ENCODE data around the gene TMEM239. TPM values are rescaled to one million over a fixed set of nuclear protein-coding genes. Genes with fewer than 3 reads are reported as not detected.

The TMEM239 gene
- total RNA-seq, 4 donors from 2014 or later = 2.8 TPM; not detected in 3

DNA sequence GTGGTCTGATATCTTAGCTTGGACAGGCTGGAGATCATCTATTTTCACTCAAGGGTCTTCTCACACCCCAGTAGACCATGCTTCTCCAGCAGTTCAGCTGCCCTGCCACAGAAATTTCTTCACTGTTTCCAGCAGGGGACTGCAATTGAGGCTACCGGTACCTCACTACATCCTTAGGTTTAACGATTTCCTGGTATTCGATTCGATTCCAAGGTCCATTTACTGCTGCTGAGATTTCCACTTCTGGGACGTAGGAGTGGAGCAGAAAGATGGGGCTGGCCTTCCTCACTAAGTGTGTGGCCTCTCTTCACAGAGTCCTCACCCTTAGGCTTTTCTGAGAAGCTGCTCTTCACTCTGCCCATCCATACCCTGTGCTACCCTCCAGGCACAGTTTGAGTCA, 30.5 kb downstream of the TMEM239 start:
- Histone ChIP-seq H3K4me1 (peaks cover 2% of the 10 kb centered on the region), H3K4me3 (no peak overlapping the region), H3K36me3 (no peaks in the 10 kb centered on the region), H3K9me3 (no peaks in the 10 kb centered on the region), H3K27me3 (no peaks in the 10 kb centered on the region), H3K27ac (no peak overlapping the region)
- TF ChIP-seq EP300 (IDR thresholded peaks at IDR 0.05) = no peak
- no peak for TF ChIP-seq POLR2A (IDR thresholded peaks at IDR 0.05)
- TF ChIP-seq, protein P1, sequence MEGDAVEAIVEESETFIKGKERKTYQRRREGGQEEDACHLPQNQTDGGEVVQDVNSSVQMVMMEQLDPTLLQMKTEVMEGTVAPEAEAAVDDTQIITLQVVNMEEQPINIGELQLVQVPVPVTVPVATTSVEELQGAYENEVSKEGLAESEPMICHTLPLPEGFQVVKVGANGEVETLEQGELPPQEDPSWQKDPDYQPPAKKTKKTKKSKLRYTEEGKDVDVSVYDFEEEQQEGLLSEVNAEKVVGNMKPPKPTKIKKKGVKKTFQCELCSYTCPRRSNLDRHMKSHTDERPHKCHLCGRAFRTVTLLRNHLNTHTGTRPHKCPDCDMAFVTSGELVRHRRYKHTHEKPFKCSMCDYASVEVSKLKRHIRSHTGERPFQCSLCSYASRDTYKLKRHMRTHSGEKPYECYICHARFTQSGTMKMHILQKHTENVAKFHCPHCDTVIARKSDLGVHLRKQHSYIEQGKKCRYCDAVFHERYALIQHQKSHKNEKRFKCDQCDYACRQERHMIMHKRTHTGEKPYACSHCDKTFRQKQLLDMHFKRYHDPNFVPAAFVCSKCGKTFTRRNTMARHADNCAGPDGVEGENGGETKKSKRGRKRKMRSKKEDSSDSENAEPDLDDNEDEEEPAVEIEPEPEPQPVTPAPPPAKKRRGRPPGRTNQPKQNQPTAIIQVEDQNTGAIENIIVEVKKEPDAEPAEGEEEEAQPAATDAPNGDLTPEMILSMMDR (IDR thresholded peaks at IDR 0.05) = no peak
- no peak for TF ChIP-seq POLR2AphosphoS5 (IDR thresholded peaks at IDR 0.05)
- WGBS = 80% methylated on average over 5 of the region's 5 CpGs
- no peak for DNase-seq (ENCODE audit: low spot score in 2 of 2)

DNA sequence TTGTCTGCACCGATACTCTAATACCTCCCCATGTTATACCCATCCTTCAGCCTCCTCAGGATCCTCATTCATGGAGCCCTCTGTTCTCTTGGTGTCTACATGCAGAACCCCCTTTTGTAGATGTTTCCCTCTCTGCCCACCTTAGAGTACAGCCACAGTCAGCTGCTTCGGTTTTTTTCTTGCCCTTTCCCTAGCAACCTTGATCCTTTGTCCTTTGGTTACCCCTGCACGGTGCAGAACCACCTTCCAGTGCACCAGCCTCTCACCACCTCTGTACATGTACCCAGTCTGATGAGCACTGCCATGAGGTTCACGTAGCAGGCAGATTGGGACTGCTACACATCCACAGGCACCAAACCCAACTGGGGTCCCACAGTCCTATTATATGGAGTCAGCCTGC, 31.6 kb downstream of the TMEM239 start:
- 95% methylated on average over 4 of the region's 4 CpGs for WGBS
- H3K4me3 ChIP-seq = no peak overlapping the region

DNA sequence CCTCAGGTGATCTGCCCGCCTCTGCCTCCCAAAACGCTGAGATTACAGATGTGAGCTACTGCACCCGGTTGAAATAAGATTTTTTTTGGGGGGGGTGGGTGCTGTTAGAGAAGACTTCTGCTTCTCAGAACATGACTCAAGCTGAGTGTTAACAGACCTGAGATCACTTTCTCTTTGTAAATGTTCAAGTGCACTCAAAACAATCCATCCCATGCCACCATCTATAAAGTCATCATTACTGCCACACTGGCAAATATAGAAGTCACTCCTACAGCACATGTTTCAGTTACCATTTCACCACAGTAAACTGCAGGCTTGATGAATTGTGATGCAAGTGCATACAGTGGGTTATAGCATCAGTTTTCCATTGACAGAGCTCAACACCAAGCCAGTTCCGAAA, 33.4 kb downstream of the TMEM239 start:
- DNase-seq (ENCODE audit: low spot score in 2 of 2) = no peak
- TF ChIP-seq POLR2A (IDR thresholded peaks at IDR 0.05) (no peak), EP300 (IDR thresholded peaks at IDR 0.05) (no peak), POLR2AphosphoS5 (IDR thresholded peaks at IDR 0.05) (no peak)
- TF ChIP-seq, protein P1 (IDR thresholded peaks at IDR 0.05) = no peak

More for the DNA sequence above, 31.6 kb downstream of the TMEM239 start:
- H3K4me1 ChIP-seq = no peaks in the 10 kb centered on the region
- no peaks in the 10 kb centered on the region for H3K36me3 ChIP-seq
- DNase-seq (ENCODE audit: low spot score in 2 of 2) = no peak
- H3K27ac ChIP-seq = no peak overlapping the region
- no peaks in the 10 kb centered on the region for H3K27me3 ChIP-seq
- no peaks in the 10 kb centered on the region for H3K9me3 ChIP-seq
- TF ChIP-seq POLR2AphosphoS5 (IDR thresholded peaks at IDR 0.05) = no peak
- TF ChIP-seq EP300 (IDR thresholded peaks at IDR 0.05) = no peak
- TF ChIP-seq, protein P1 (IDR thresholded peaks at IDR 0.05) = no peak
- no peak for TF ChIP-seq POLR2A (IDR thresholded peaks at IDR 0.05)

DNA sequence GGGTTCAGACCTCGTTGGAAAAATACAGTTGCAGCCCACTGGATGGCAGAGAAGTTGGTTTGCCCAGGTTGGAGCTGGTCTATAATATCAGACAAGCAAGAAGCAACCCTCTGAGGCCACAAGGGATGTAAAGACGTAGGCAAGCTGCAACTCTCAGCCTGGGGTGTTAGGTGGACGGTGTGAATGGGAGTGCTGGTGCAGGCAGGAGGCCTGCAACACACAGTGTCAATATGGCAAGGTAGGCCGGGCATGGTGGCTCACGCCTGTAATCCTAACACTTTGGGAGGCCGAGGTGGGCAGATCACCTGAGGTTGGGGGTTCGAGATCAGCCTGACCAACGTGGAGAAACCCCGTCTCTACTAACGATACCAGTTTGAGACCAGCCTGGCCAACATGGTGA, 34.9 kb downstream of the TMEM239 start:
- Histone ChIP-seq H3K9me3 (no peaks in the 10 kb centered on the region), H3K27me3 (no peaks in the 10 kb centered on the region), H3K27ac (no peak overlapping the region), H3K4me1 (no peaks in the 10 kb centered on the region), H3K4me3 (no peak overlapping the region), H3K36me3 (no peaks in the 10 kb centered on the region)
- 87% methylated on average over 10 of the region's 10 CpGs for WGBS
- DNase-seq (ENCODE audit: low spot score in 2 of 2) = no peak
- no peak for TF ChIP-seq POLR2A (IDR thresholded peaks at IDR 0.05)
- TF ChIP-seq POLR2AphosphoS5 (IDR thresholded peaks at IDR 0.05) = no peak
- TF ChIP-seq, protein P1 (IDR thresholded peaks at IDR 0.05) = no peak
- TF ChIP-seq EP300 (IDR thresholded peaks at IDR 0.05) = no peak

More for the DNA sequence above, 33.4 kb downstream of the TMEM239 start:
- WGBS = 91% methylated on average over 4 of the region's 4 CpGs
- Histone ChIP-seq H3K4me1 (no peaks in the 10 kb centered on the region), H3K9me3 (no peaks in the 10 kb centered on the region), H3K36me3 (no peaks in the 10 kb centered on the region), H3K27ac (no peak overlapping the region), H3K27me3 (no peaks in the 10 kb centered on the region), H3K4me3 (no peak overlapping the region)

DNA sequence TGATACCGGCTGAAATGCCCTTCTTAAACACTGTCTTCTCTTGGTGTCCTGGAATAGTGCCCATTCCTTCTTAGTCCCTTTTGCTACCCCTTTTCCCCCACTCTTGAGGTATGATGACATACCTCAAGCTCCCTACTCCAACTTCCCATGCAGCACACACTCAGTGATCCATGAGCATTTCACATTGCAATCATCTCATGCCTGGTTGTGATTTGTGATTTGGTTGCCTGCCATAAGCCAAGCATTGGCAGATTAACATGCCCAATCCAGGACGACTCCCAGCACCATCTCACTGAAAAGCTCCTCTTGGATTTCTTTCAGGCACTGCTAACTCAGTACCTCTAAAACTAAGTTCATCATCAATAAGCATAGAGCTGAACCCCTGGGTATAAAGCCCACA, 42.4 kb downstream of the TMEM239 start:
- Histone ChIP-seq H3K4me1 (no peaks in the 10 kb centered on the region), H3K9me3 (no peaks in the 10 kb centered on the region), H3K27ac (no peak overlapping the region), H3K27me3 (no peaks in the 10 kb centered on the region), H3K36me3 (peaks cover 33% of the 10 kb centered on the region), H3K4me3 (no peak overlapping the region)
- DNase-seq (ENCODE audit: low spot score in 2 of 2) = no peak
- WGBS = 85% methylated on average over 2 of the region's 2 CpGs
- TF ChIP-seq POLR2AphosphoS5 (IDR thresholded peaks at IDR 0.05) = no peak
- TF ChIP-seq POLR2A (IDR thresholded peaks at IDR 0.05) = no peak
- TF ChIP-seq, protein P1 (IDR thresholded peaks at IDR 0.05) = no peak
- no peak for TF ChIP-seq EP300 (IDR thresholded peaks at IDR 0.05)
